Suprapubic skin (tissue), 4 donors: ENCODE data around the gene LRRC63. TPM values are rescaled to one million over a fixed set of nuclear protein-coding genes. Genes with fewer than 3 reads are reported as not detected.

ENCODE experiments used
- DNase-seq, 2 donors: peaks; one replicate each; pipeline ENCODE4 v3.0.0-alpha.2; 2019; ENCODE audit warnings: low spot score in 2 of 2
- H3K27ac ChIP-seq: fragments of 200-600 bp; sonication (generic); one replicate; pipeline ENCODE4 v1.5.1; 2019
- H3K27me3 ChIP-seq: fragments of 200-600 bp; sonication (generic); one replicate; pipeline ENCODE4 v1.5.1; 2019
- H3K36me3 ChIP-seq: fragments of 200-600 bp; sonication (generic); one replicate; pipeline ENCODE4 v1.5.1; 2019
- H3K4me1 ChIP-seq: fragments of 200-600 bp; sonication (generic); one replicate; pipeline ENCODE4 v1.5.1; 2019
- H3K4me3 ChIP-seq: fragments of 200-600 bp; sonication (generic); one replicate; pipeline ENCODE4 v1.5.1; 2019; ENCODE audit warnings: mild to moderate bottlenecking
- H3K9me3 ChIP-seq: fragments of 200-600 bp; sonication (generic); one replicate; pipeline ENCODE4 v1.5.1; 2019
- CTCF ChIP-seq, 2 donors: fragments of 200-600 bp in 1 of 2; fragments of 450-650 bp in 1 of 2; sonication (generic) in 1 of 2; IDR thresholded peaks; one replicate each; pipeline ENCODE4 v1.5.1; 2016 to 2019; ENCODE audit warnings: antibody characterized with exemption in 2 of 2, mild to moderate bottlenecking in 1 of 2, moderate library complexity in 1 of 2
- EP300 ChIP-seq: sonication (generic); formaldehyde crosslinking; IDR thresholded peaks from one replicate; pipeline ENCODE4 v1.6.1; 2017; ENCODE audit warnings: antibody characterized with exemption
- POLR2A ChIP-seq, 2 donors: fragments of 450-650 bp; IDR thresholded peaks; one replicate each; pipeline ENCODE4 v1.6.1; 2017; ENCODE audit warnings: antibody characterized with exemption in 2 of 2, mild to moderate bottlenecking in 2 of 2, moderate library complexity in 2 of 2
- POLR2AphosphoS5 ChIP-seq, 3 donors: sonication (generic); formaldehyde crosslinking; IDR thresholded peaks; one replicate each; pipeline ENCODE4 v1.6.1; 2017; ENCODE audit warnings: antibody characterized with exemption in 3 of 3
- WGBS: methylation state at CpG from one replicate; pipeline ENCODE4 v1.1.5; 2018; 5-methylcytosine and 5-hydroxymethylcytosine counted together
- total RNA-seq, 4 donors: library from RNA; depleted of rRNA; stranded (reverse); fragments of >200 nt; gene quantifications; one replicate each; pipeline ENCODE4 v1.1.0, GENCODE V29; 2016

LRRC63 gene
- total RNA-seq, 4 donors from 2014 or later, result not detected

GRCh38 chr13:46288570-46289259 is 77.0 kb downstream of the LRRC63 start:
- peaks cover 3% of the 10 kb centered on the region for H3K4me1 ChIP-seq
- no peaks in the 10 kb centered on the region for H3K9me3 ChIP-seq
- TF ChIP-seq POLR2A (IDR thresholded peaks at IDR 0.05) (no peak), CTCF (IDR thresholded peaks at IDR 0.05) (peak; percentile 26 to 45), EP300 (no peak), POLR2AphosphoS5 (IDR thresholded peaks at IDR 0.05) (no peak)
- H3K27ac ChIP-seq, result no peak overlapping the region
- H3K27me3 ChIP-seq, result no peaks in the 10 kb centered on the region
- DNase-seq, result no peak
- WGBS, result 86% methylated on average over 5 of the region's 5 CpGs
- H3K36me3 ChIP-seq, result no peaks in the 10 kb centered on the region
- H3K4me3 ChIP-seq, result no peak overlapping the region

- Histone ChIP-seq H3K4me1 (peaks cover 3% of the 10 kb centered on the region), H3K27me3 (no peaks in the 10 kb centered on the region), H3K36me3 (no peaks in the 10 kb centered on the region), H3K4me3 (no peak overlapping the region), H3K27ac (no peak overlapping the region), H3K9me3 (no peaks in the 10 kb centered on the region)
- no peak for DNase-seq
- WGBS, result 64% methylated on average over 4 of the region's 4 CpGs
- TF ChIP-seq POLR2A (IDR thresholded peaks at IDR 0.05) (no peak), EP300 (no peak), POLR2AphosphoS5 (IDR thresholded peaks at IDR 0.05) (no peak), CTCF (IDR thresholded peaks at IDR 0.05) (no peak)
Measured at GRCh38 chr13:46289260-46289955, 77.7 kb downstream of the LRRC63 start.

- 96% methylated on average over 3 of the region's 3 CpGs for WGBS
- H3K9me3 ChIP-seq, result no peaks in the 10 kb centered on the region
- TF ChIP-seq EP300 (no peak), CTCF (IDR thresholded peaks at IDR 0.05) (no peak), POLR2A (IDR thresholded peaks at IDR 0.05) (no peak), POLR2AphosphoS5 (IDR thresholded peaks at IDR 0.05) (no peak)
Measured at GRCh38 chr13:46290434-46290833, 78.7 kb downstream of the LRRC63 start.

GRCh38 chr13:46293436-46293835 is 81.7 kb downstream of the LRRC63 start:
- DNase-seq, result no peak
- Histone ChIP-seq H3K9me3 (no peaks in the 10 kb centered on the region), H3K4me1 (peaks cover 23% of the 10 kb centered on the region), H3K36me3 (no peaks in the 10 kb centered on the region), H3K27ac (no peak overlapping the region), H3K4me3 (no peak overlapping the region), H3K27me3 (no peaks in the 10 kb centered on the region)
- TF ChIP-seq CTCF (IDR thresholded peaks at IDR 0.05) (no peak), POLR2A (IDR thresholded peaks at IDR 0.05) (no peak), EP300 (no peak), POLR2AphosphoS5 (IDR thresholded peaks at IDR 0.05) (no peak)
- WGBS, result 74% methylated on average over 3 of the region's 3 CpGs

More at GRCh38 chr13:46290434-46290833, 78.7 kb downstream of the LRRC63 start:
- no peak overlapping the region for H3K27ac ChIP-seq
- no peaks in the 10 kb centered on the region for H3K27me3 ChIP-seq
- no peak overlapping the region for H3K4me3 ChIP-seq
- H3K36me3 ChIP-seq, result no peaks in the 10 kb centered on the region
- no peak for DNase-seq
- H3K4me1 ChIP-seq, result peaks cover 3% of the 10 kb centered on the region

- peak in 1 of 2 donors; percentile 64 for DNase-seq
- TF ChIP-seq POLR2AphosphoS5 (IDR thresholded peaks at IDR 0.05) (no peak), CTCF (IDR thresholded peaks at IDR 0.05) (no peak), EP300 (no peak), POLR2A (IDR thresholded peaks at IDR 0.05) (no peak)
- 50% methylated on average over 7 of the region's 7 CpGs for WGBS
- Histone ChIP-seq H3K9me3 (no peaks in the 10 kb centered on the region), H3K27ac (peak overlapping the region; percentile 17), H3K4me1 (peaks cover 20% of the 10 kb centered on the region), H3K36me3 (no peaks in the 10 kb centered on the region), H3K27me3 (no peaks in the 10 kb centered on the region), H3K4me3 (no peak overlapping the region)
Measured at GRCh38 chr13:46295491-46296114, 83.9 kb downstream of the LRRC63 start.
